Spleen (tissue), 11 donors: ENCODE data around the gene PCED1B. TPM values are rescaled to one million over a fixed set of nuclear protein-coding genes. Genes with fewer than 3 reads are reported as not detected.
A peak's percentile ranks its signal among the peaks of the same experiment; 100 is the strongest.

Source experiments
- DNase-seq: peaks from one replicate; pipeline ENCODE4 v3.0.0-alpha.2; 2020
- H3K27ac ChIP-seq, 8 donors: fragments of 200-600 bp; sonication (generic) in 7 of 8; 1 replicate in 4 of 8; 2 replicates in 4 of 8; pipeline versions ENCODE4 v1.5.0 to v1.8.0; 2016 to 2021; ENCODE audit warnings: inconsistent platforms in 4 of 8, mild to moderate bottlenecking in 4 of 8, moderate library complexity in 1 of 8
- H3K27me3 ChIP-seq, 7 donors: fragments of 200-600 bp; sonication (generic) in 6 of 7; replicated peaks in 1 of 7; 1 replicate in 4 of 7; 2 replicates in 3 of 7; pipeline versions ENCODE4 v1.5.0 to v1.8.0; 2016 to 2021; ENCODE audit warnings: inconsistent platforms in 3 of 7, mild to moderate bottlenecking in 1 of 7
- H3K36me3 ChIP-seq, 6 donors: fragments of 200-600 bp; sonication (generic) in 5 of 6; 1 replicate in 4 of 6; 2 replicates in 2 of 6; pipeline versions ENCODE4 v1.5.0 to v1.8.0; 2016 to 2021; ENCODE audit warnings: inconsistent platforms in 2 of 6
- H3K4me1 ChIP-seq, 6 donors: fragments of 200-600 bp; sonication (generic) in 5 of 6; 1 replicate in 3 of 6; 2 replicates in 3 of 6; pipeline versions ENCODE4 v1.5.0 to v1.8.0; 2016 to 2021; ENCODE audit warnings: inconsistent platforms in 3 of 6
- H3K4me3 ChIP-seq, 8 donors: fragments of 200-600 bp; sonication (generic) in 7 of 8; 1 replicate in 4 of 8; 2 replicates in 4 of 8; pipeline versions ENCODE4 v1.5.0 to v1.8.0; 2016 to 2021; ENCODE audit warnings: inconsistent platforms in 4 of 8, mild to moderate bottlenecking in 4 of 8, moderate library complexity in 2 of 8
- H3K9me3 ChIP-seq, 8 donors: fragments of 200-600 bp; sonication (generic) in 7 of 8; 1 replicate in 4 of 8; 2 replicates in 4 of 8; pipeline versions ENCODE4 v1.5.0 to v1.8.0; 2016 to 2021; ENCODE audit warnings: inconsistent platforms in 4 of 8
- CTCF ChIP-seq, 11 experiments: fragments of 200-600 bp in 7 of 11; fragments of 450-650 bp in 4 of 11; sonication (generic) in 4 of 11; IDR thresholded peaks in 8 of 11; conservative IDR thresholded peaks in 3 of 11; 1 replicate in 7 of 11; 2 replicates in 4 of 11; pipeline versions ENCODE4 v1.4.0 to v1.8.0; 2016 to 2021; ENCODE audit warnings: antibody characterized with exemption in 11 of 11, inconsistent platforms in 4 of 11, mild to moderate bottlenecking in 1 of 11
- POLR2A ChIP-seq, 3 donors: fragments of 450-650 bp; IDR thresholded peaks; one replicate each; pipeline ENCODE4 v1.5.1; 2017; ENCODE audit warnings: antibody characterized with exemption in 3 of 3, mild to moderate bottlenecking in 1 of 3
- POLR2AphosphoS5 ChIP-seq, 3 donors: sonication (generic); formaldehyde crosslinking; IDR thresholded peaks; one replicate each; pipeline ENCODE4 v1.5.1; 2017; ENCODE audit warnings: antibody characterized with exemption in 3 of 3
- WGBS, 5 donors: extraction: QIAGEN DNeasy Blood & Tissue Kit in 3 of 5; methylation state at CpG; one replicate each; pipeline versions ENCODE4 v1.1.5 to v1.1.7; 2013 to 2018; 5-methylcytosine and 5-hydroxymethylcytosine counted together
- intact Hi-C: fragments of 100-400 bp; cut with DNase I; formaldehyde crosslinking; loops from one replicate; pipeline ENCODE4 v1.15.0; 2023; ENCODE audit warnings: low total_unique reads
- polyA plus RNA-seq, 3 donors: library from polyadenylated mRNA; stranded (reverse); fragments of 200-250 nt; gene quantifications; one replicate each; pipeline ENCODE4 v1.2.1, GENCODE V29; 2013
- total RNA-seq, 7 donors: library from RNA; depleted of rRNA in 3 of 7; stranded (reverse); fragments of >200 nt in 3 of 7; fragmentation: NEBNext Ultra II Directional in 4 of 7; extraction: Animal tissue kit (Norgen Biotek cat#: 25700) in 4 of 7; gene quantifications; one replicate each; pipeline versions ENCODE4 v1.1.0 to v1.2.1, GENCODE V29; 2016 to 2021
- donor health status: healthy with polysubstance abuse.
- donor health status: DM: no; HTN: no; CAD: no; lungs with moderate emphysema.
- donor health status: DM: no; HTN: no; CAD: no.
- donor health status: Bipolar disorder and iron deficiency.
- donor health status: healthy.
- donor health status: DM: no; HTN: no; CAD: no.
- donor health status: DM: yes; HTN: yes; CAD: no.

Gene PCED1B
- total and polyA plus RNA-seq, 10 donors: 15.3 to 34.5 (median 24.4) TPM

GRCh38 chr12:47218191-47218654, 138.8 kb downstream of the PCED1B start:
- Histone ChIP-seq H3K27ac (peak overlapping the region; percentile 37 to 94 (median 88)), H3K27me3 (no peaks in the 10 kb centered on the region), H3K4me1 (peaks cover 6 to 100% (median 66%) of the 10 kb centered on the region in 6 donors), H3K9me3 (no peaks in the 10 kb centered on the region), H3K36me3 (peaks cover 0 to 10% (median 0%) of the 10 kb centered on the region in 6 donors), H3K4me3 (peak overlapping the region in 7 of 8 donors; percentile 29 to 72 (median 42))
- intact Hi-C loops: no loop called here
- TF ChIP-seq CTCF (IDR thresholded peaks at IDR 0.05 in 8 of 11, conservative IDR thresholded peaks at IDR 0.05 in 3 of 11) (no peak), POLR2AphosphoS5 (IDR thresholded peaks at IDR 0.05) (peak in 1 of 3 donors; percentile 42), POLR2A (IDR thresholded peaks at IDR 0.05) (no peak)
- WGBS, 5 donors: 67 to 79% (median 73%) methylated on average over 8 of the region's 8 CpGs
- DNase-seq: no peak

GRCh38 chr12:47219243-47219642, 139.8 kb downstream of the PCED1B start:
- WGBS, 5 donors: 65 to 88% (median 79%) methylated on average over 3 of the region's 3 CpGs
- no peaks in the 10 kb centered on the region for H3K9me3 ChIP-seq
- H3K27ac ChIP-seq: peak overlapping the region in 6 of 8 donors; percentile 20 to 94 (median 90)
- H3K4me1 ChIP-seq: peaks cover 10 to 100% (median 66%) of the 10 kb centered on the region in 6 donors
- TF ChIP-seq POLR2A (IDR thresholded peaks at IDR 0.05) (no peak), CTCF (IDR thresholded peaks at IDR 0.05 in 8 of 11, conservative IDR thresholded peaks at IDR 0.05 in 3 of 11) (no peak), POLR2AphosphoS5 (IDR thresholded peaks at IDR 0.05) (no peak)
- H3K36me3 ChIP-seq: peaks cover 0 to 10% (median 0%) of the 10 kb centered on the region in 6 donors
- intact Hi-C loops: no loop called here
- peak overlapping the region in 3 of 8 donors; percentile 42 to 72 (median 50) for H3K4me3 ChIP-seq
- H3K27me3 ChIP-seq: no peaks in the 10 kb centered on the region
- no peak for DNase-seq

- intact Hi-C loops: no loop called here
- TF ChIP-seq POLR2AphosphoS5 (IDR thresholded peaks at IDR 0.05) (no peak), CTCF (IDR thresholded peaks at IDR 0.05 in 8 of 11, conservative IDR thresholded peaks at IDR 0.05 in 3 of 11) (no peak), POLR2A (IDR thresholded peaks at IDR 0.05) (no peak)
- no peaks in the 10 kb centered on the region for H3K9me3 ChIP-seq
- no peak for DNase-seq
- no peaks in the 10 kb centered on the region for H3K27me3 ChIP-seq
- H3K36me3 ChIP-seq: peaks cover 0 to 10% (median 0%) of the 10 kb centered on the region in 6 donors
- WGBS, 5 donors: 93 to 100% (median 98%) methylated on average over 2 of the region's 2 CpGs
- no peak overlapping the region for H3K4me3 ChIP-seq
- peaks cover 18 to 100% (median 69%) of the 10 kb centered on the region in 6 donors for H3K4me1 ChIP-seq
- peak overlapping the region in 2 of 8 donors; percentile 13 to 22 for H3K27ac ChIP-seq
These were observed 142.0 kb downstream of the PCED1B start for GRCh38 chr12:47221256-47222023.

- Histone ChIP-seq H3K27me3 (no peaks in the 10 kb centered on the region), H3K27ac (peak overlapping the region in 5 of 8 donors; percentile 68 to 77 (median 70)), H3K9me3 (no peaks in the 10 kb centered on the region), H3K4me3 (peak overlapping the region in 1 of 8 donors; percentile 10), H3K36me3 (peaks cover 0 to 18% (median 0%) of the 10 kb centered on the region in 6 donors), H3K4me1 (peaks cover 18 to 100% (median 63%) of the 10 kb centered on the region in 6 donors)
- DNase-seq: no peak
- TF ChIP-seq POLR2AphosphoS5 (IDR thresholded peaks at IDR 0.05): no peak
- TF ChIP-seq POLR2A (IDR thresholded peaks at IDR 0.05): no peak
- TF ChIP-seq CTCF (IDR thresholded peaks at IDR 0.05 in 8 of 11, conservative IDR thresholded peaks at IDR 0.05 in 3 of 11): no peak
- intact Hi-C loops: no loop called here
- WGBS, 5 donors: 52 to 71% (median 59%) methylated on average over 3 of the region's 3 CpGs
These were observed 143.2 kb downstream of the PCED1B start for GRCh38 chr12:47222520-47223030.
